Posterior vena cava (tissue), 2 donors: ENCODE measurements around the gene TCERG1L. TPM values are rescaled to one million over a fixed set of nuclear protein-coding genes. Genes with fewer than 3 reads are reported as not detected.
A peak's percentile ranks its signal among the peaks of the same experiment; 100 is the strongest.

Experiments
- DNase-seq: peaks from one replicate; pipeline ENCODE4 v3.0.0-alpha.2; 2020; ENCODE audit warnings: low spot score
- intact Hi-C, 2 donors: fragments of 100-400 bp; cut with DNase I; formaldehyde crosslinking; loops; one replicate each; pipeline versions ENCODE4 v1.14.1 to v1.14.2; 2022 to 2023
- total RNA-seq, 2 donors: library from RNA; stranded (reverse); fragmentation: NEBNext Ultra II Directional; extraction: Animal tissue kit (Norgen Biotek cat#: 25700); gene quantifications; one replicate each; pipeline ENCODE4 v1.2.1, GENCODE V29; 2021
- donor health status: DM: yes; HTN: yes; CAD: no.
- donor health status: DM: yes; HTN: yes; CAD: no.

TCERG1L gene
- total RNA-seq, 2 donors from 2014 or later = not detected

- intact Hi-C loops = no loop called here
- peak; percentile 61 for DNase-seq
Measured at GRCh38 chr10:131075218-131075770, 236.2 kb downstream of the TCERG1L start.

- intact Hi-C loops = no loop called here
- no peak for DNase-seq
Measured at GRCh38 chr10:131074682-131075081, 236.8 kb downstream of the TCERG1L start.

- intact Hi-C loops = no loop called here
- DNase-seq = peak; percentile 54
Measured at GRCh38 chr10:131073469-131074035, 238.0 kb downstream of the TCERG1L start.

- no peak for DNase-seq
- intact Hi-C loops = no loop called here
Measured at GRCh38 chr10:131072651-131073468, 238.7 kb downstream of the TCERG1L start.

GRCh38 chr10:131071721-131072120 lies 239.8 kb downstream of the TCERG1L start:
- intact Hi-C loops = no loop called here
- peak; percentile 51 for DNase-seq

- intact Hi-C loops = no loop called here
- DNase-seq = peak; percentile 66
Measured at GRCh38 chr10:131070856-131071255, 240.7 kb downstream of the TCERG1L start.

GRCh38 chr10:131068760-131069159 lies 242.8 kb downstream of the TCERG1L start:
- no peak for DNase-seq
- intact Hi-C loops = no loop called here

- intact Hi-C loops = no loop called here
- no peak for DNase-seq
Measured at GRCh38 chr10:131068311-131068710, 243.2 kb downstream of the TCERG1L start.

- intact Hi-C loops = no loop called here
- DNase-seq = no peak
Measured at GRCh38 chr10:131067690-131068089, 243.8 kb downstream of the TCERG1L start.

- intact Hi-C loops = no loop called here
- DNase-seq = peak; percentile 77
Measured at GRCh38 chr10:131065673-131066305, 245.7 kb downstream of the TCERG1L start.

GRCh38 chr10:131063311-131063710 lies 248.2 kb downstream of the TCERG1L start:
- intact Hi-C loops = no loop called here

GRCh38 chr10:131062621-131063260 lies 248.8 kb downstream of the TCERG1L start:
- DNase-seq = peak; percentile 46
- intact Hi-C loops = no loop called here

More at GRCh38 chr10:131063311-131063710, 248.2 kb downstream of the TCERG1L start:
- no peak for DNase-seq

- intact Hi-C loops = no loop called here
Measured at GRCh38 chr10:131061216-131061615, 250.3 kb downstream of the TCERG1L start.

GRCh38 chr10:131059881-131060280 lies 251.6 kb downstream of the TCERG1L start:
- DNase-seq = peak; percentile 22
- intact Hi-C loops = no loop called here

More at GRCh38 chr10:131061216-131061615, 250.3 kb downstream of the TCERG1L start:
- peak; percentile 29 for DNase-seq

- DNase-seq = no peak
- intact Hi-C loops = no loop called here
Measured at GRCh38 chr10:131058799-131059198, 252.7 kb downstream of the TCERG1L start.

GRCh38 chr10:131056781-131057180 lies 254.7 kb downstream of the TCERG1L start:
- DNase-seq = no peak
- intact Hi-C loops = no loop called here

GRCh38 chr10:131056091-131056579 lies 255.4 kb downstream of the TCERG1L start:
- intact Hi-C loops = no loop called here

GRCh38 chr10:131055437-131055836 lies 256.1 kb downstream of the TCERG1L start:
- intact Hi-C loops = no loop called here
- DNase-seq = no peak

More at GRCh38 chr10:131056091-131056579, 255.4 kb downstream of the TCERG1L start:
- DNase-seq = no peak

GRCh38 chr10:131053192-131053591 lies 258.3 kb downstream of the TCERG1L start:
- intact Hi-C loops = no loop called here
- DNase-seq = no peak
